HG02981 (cell line): ENCODE data around the gene AUTS2.

Source experiments
- ATAC-seq: cut with Tn5 transposase; IDR thresholded peaks from one replicate; pipeline ENCODE4 v1.9.1; 2021; ENCODE audit warnings: mild to moderate bottlenecking, moderate library complexity; ENCODE audit not compliant: unreplicated experiment

Gene AUTS2

DNA sequence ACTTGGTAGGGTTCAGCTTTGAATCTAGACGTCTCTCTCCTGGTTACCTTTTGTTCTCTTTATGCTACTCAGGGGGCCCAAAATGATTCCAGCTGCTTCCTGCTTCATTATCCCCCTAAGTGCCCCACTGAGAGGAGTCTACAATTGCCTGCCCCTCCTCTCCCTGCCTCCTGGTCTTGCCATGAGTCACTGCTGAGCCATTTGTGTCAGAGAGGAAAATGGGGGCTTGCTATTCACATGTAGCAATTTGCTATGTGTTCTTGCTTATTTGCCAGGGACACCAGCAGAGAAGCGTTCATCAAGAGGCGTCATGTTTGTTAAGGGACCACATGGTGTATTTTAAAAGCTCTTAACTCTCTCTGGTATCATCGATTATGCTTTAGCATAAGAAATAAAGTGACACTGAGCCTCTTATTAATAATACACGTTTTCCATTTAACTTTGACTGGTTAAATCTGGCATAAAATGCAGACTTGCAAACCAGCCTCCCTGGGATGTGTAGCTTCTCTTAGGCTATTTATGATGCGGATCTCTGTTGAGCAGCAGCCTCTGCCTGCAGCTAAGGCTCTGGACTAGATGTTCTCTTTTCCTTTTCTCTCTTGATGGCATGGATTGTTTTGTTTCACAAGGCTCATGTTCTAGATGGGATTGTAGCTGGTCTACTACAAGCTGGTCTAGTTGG, 239.3 kb downstream of the AUTS2 start:
- ATAC-seq: no peak

DNA sequence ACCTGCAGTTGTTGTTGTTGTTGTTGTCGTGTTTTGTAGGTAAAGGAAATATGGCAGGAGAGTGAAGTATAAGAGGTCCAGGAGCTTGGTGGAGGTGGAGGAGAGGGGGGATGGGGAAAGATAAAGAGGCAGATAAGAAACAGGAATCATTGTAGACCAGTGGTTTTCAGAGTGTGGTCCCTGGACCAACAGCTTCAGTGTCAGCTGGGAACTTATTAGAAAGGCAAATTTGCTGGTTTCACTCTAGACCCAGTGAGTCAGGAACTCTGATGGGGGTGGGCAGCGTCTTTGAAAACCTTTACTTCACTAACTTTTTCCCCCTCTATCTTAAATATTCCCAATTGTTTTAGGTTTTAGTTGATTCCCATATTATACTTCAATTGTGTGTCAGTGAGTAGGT, 241.5 kb downstream of the AUTS2 start:
- peak; percentile 58 for ATAC-seq

DNA sequence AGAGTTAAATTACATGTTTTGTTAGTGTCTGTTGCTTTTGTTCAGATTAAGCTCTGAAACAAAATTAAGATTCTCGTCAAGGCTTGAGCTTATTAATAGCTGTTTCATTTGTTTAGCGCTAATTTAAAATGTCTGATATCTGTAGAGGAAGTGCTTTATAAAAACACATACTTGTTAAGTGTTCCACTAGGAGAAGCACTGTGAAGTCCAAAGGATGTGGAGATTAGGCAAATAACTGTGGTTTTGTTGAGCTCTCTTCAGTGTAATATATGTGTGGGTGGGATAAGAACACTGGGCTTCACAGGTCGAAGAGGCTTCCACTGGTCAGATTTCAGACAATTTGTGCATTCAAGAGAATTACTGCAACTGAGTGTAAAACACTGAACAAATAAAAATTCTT, 242.0 kb downstream of the AUTS2 start:
- ATAC-seq: no peak

DNA sequence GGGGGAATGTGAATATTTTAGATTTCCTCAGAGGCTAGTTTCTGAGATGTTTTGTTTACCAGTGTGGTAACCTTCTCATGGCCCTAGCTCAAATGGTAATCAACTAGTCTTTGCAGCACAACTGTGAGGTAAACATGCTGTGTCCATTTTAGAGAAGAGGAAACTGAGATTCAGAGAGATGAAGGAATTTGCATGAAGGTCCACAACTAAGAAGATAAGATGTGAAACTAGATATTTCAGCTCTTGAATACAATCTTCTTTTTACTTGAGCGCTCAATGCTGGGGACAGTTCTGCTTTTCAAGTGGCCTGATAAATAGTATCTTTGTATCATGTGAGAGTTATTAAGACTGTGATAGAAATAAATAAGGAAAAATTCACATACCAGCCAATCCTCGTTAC, 245.4 kb downstream of the AUTS2 start:
- no peak for ATAC-seq

DNA sequence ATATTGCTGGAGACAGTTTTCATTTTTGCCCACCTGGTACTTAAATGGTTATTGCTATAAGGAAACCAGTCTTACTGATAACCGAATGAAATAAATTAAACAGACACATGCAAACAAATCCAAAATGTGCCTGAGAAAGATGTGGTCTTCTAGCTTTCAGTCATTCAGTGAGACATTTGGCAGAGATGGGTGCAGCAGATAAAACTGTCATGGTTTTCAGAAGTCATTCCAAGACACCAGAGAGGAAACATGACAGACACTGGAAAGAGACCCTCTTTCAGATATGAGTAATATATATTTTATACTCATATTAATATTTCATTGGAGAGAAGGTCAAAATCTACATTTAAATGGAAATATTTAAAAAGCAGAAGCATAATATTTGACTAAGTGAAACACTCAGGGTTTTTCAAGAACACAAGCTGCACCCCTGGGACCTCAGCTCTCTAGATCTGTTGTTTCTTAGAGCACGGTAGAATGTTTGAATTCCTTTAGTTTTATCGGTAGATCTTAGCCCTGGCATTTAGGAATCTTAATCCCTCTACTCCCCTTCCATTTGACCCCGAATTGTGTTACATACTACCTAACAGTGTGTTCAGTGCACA, 246.1 kb downstream of the AUTS2 start:
- ATAC-seq: peak; percentile 45

DNA sequence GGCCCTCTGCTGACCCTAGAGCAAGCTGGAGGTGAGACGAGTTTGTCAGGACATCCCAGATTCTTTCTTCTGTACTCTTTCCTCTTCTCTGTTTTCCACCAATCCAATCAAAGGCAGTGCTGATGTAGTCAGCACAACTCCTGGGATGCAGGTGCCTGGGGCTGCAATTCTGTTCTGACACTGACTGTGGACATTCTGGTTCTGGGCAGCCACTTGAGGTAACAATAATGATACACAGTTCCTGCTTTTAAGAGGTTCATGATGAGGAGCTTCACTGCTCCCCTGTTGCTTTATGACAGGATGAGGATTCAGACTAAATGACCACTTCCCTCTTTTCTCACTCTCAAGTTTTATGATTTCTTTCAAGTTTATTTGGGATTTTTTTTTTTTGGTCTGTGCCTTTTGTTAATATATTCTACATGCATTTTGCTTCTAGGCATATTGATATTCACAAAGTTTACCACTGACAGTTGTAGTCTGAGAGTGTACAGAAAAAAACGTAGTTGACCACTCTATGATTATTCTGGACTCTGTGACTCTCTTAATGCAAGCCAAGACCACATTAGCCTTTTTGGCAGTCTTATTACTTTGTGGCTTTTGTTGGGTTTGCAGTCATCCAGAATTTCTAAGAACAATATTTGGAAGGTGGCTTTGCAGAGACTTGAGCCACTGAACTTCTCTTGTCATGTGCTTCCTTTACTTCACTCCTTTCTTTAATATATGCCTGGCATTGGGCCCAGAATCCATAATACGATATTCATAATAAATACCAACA, 247.6 kb downstream of the AUTS2 start:
- ATAC-seq: no peak

DNA sequence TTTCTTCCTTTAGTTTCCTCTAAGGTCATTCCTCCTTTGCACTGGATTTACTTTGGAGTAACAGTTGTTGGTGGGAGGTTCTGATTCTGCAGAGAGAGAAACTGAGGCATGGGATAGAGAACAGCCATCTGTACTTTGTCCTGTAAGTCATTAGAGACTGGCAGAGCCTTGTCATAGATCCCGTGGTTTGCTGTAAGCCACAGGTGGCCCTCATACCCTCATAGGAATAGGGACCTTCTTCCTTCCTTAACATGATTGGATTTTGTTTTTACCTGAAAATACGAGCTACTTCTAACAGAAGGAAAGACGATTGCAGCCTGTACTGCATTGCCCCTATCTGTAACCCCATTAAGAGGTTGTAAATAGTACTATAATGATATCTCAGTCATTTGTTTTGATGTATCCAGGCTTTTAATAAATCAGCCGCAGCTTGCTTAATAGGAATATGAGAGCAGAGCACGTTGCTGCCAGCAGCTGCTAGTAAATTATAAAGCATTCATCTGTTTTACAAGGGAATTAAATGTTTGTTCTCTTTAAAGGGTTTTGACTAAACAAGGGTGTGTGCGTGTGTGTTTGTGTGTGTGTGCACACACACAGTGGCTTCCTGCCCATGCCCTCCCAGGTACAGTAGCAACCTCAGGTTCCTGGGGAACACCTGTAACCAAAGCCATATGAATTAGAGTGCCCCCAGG, 249.8 kb downstream of the AUTS2 start:
- ATAC-seq: no peak

DNA sequence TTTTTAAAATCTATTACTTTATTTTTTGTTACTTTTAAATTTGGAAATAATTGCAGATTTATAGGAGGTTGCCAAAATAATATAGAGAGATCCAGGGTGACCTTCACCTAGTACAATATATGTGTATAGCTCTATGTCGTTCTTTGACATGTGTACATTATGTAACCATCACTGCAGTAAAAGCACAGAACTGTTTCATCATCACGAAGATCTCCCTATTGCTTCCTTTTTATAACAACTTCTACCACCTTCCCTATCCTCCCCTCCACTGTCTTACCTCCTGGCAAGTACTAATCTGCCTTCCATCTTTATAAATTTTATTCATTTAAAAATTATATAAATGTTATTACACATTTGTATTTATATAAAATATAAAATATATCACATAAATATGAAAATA, 251.0 kb downstream of the AUTS2 start:
- ATAC-seq: no peak

DNA sequence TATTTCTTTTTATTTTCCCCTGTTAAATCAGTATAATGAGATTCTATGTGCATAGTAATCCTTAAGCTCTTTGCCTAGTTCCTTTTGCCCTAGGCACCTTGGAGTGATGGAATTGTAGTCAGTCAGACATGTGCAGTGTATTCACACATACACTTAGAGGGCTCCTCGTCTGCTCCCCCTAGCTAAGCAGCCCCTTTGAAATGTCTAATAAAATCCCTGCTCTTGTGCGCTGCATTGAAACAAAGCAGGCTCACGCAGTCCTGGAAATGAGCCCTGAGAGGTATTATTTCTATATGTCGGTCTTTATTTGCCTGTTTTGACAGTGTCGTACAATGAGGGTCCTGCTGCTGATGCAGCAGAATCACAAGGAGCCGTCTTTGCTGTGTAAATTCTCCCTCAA, 258.7 kb downstream of the AUTS2 start:
- ATAC-seq: no peak

DNA sequence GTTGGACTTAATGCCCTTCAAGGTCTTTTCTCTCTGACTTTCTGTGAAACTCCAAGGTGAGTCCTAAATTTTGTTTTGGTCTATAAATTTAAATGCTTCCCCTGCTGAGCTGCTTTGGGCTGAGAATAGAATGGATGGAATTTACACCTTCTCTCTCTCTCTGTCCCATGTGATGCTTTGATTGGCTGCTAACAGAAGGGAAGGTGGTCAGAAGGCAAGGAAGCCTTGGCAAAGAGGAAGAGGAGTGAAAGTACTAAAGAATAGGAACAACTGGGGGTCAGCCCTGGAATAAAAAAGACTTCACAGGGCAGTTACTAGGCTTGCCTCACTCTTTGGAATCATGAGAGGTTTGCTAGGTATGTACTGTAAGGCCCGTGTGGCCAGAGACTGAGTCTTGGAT, 260.2 kb downstream of the AUTS2 start:
- ATAC-seq: no peak

DNA sequence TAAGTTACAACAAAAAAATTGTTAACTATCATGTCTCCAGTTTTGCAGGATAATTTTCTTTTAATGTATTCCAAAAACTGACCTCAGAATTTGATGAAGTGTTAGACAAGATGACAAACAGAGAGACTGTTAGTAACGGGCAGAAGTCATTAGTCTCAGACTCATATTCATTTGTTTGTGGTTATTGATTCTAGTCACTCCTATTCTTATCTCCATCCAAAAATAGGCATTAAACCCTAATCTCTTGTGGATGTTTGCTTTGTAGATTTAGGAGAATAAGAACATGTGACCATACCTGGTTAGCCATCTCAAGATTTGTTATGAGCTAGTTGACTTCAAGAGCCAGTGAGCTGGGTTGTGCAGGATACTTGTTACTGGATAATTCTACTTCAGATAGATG, 261.1 kb downstream of the AUTS2 start:
- no peak for ATAC-seq

DNA sequence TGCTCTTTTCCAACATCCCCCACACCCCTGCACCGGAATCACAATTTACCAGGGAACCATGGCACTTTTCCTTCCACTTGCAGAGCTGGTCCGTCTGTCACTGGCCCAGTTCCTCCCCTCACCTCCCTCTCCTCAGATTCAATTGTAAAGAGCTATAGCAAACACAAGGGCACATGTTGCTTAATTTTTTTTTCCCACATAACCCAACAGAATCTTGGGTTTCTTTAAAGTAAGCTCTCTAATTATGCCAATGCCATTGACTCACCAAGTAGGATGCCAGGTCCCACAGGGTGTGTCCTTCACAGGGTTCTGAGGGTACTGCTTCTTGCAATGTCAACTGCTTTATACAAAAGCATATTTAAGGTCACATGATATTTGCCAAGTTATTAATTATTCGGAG, 262.2 kb downstream of the AUTS2 start:
- ATAC-seq: no peak

DNA sequence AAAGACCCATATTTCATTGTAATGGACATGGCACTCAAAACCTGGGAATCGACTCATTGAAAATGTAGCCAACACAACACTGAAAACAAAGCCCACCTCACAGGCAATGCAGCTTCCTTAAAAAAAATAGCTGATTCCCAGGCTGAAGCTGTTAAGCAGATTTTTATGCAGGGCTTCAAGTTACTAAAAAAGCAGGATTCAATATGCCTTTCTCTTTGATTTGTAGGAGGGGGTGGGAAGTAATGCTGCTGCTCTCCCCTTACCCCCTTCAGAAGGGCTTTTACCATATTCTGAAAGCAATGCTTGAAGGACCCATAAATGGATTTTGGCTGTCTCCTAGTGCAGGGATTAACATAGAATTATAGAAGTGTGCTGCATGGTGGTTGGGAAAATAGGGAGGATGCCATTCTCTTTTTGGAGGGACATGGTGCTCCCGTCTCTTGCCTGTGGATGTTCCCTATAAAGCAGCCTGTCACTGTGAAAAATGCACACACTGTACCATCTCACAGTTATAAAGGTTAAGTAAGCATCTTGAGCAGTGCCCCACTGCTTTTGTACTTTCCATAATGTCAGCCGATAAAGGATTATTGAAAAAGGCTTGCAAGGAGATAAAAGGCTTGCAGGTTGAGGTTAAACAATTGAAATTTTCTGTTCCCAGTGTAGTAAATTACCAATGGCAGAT, 262.8 kb downstream of the AUTS2 start:
- no peak for ATAC-seq

DNA sequence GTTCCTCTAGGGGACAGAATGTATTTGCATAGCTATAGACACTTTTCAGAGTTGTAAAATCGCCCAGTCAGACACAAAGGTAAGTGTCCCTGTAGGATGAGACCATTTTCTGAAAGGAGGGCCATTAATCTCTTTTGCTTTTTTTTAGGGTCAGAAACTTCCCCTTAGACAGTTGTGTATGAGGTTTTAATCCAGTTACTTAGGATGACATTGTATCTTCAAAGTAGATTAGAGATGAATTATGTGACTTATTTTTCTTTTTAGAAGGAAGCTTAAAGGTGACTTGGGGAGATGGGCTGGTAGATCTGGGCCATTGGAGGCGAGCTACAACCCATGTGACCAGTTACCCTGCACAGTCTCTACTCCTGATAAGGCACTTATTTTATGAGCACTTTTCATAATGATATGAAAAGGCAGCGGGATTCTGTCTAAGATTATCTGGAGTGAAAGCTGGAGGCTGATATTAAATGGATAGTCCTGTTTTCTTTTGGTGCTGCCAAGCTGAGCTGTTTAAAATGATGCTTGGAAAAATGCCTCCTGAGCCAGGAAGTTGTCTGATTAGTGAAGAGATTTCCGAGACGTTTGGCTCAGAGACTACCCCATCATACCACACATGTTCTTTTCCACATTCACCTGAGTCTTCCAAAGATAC, 264.3 kb downstream of the AUTS2 start:
- ATAC-seq: no peak

DNA sequence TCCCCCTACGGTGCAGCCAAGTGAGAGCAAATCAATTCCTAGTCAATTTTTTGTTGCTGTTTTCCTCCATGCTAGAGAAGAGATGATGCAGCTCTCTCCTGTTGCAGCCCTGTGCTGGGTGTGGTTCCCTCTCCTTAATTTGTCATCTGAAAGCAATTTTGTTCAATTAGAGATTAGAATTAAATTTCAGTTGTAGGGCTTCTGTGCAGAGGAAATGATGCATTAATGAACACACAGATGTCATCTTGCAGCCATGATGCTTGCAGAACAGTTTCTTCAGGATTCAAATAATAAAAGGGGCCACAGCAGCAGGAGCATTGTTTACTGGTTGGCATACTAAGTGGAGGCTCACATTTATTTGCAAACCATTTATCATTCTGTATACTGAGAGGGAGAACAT, 266.0 kb downstream of the AUTS2 start:
- ATAC-seq: no peak

DNA sequence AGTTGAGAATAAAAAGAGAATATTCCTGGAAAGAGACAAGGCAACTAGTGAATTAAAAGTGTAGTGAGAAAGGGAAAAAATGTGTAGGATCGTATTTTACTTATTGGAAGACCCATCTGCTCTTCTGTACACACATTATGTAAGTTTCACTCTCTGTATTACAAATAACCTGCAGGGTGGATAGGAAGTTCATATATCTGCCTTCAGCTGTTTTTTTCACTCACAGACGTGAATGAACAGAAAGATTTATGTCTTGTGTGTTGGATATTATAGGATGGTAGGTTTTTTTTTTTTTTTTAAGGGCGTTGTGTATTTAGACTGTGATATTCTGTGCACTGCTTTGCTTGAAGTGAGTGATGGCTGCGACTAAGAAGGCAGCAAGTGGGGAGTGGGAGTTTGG, 266.5 kb downstream of the AUTS2 start:
- no peak for ATAC-seq

DNA sequence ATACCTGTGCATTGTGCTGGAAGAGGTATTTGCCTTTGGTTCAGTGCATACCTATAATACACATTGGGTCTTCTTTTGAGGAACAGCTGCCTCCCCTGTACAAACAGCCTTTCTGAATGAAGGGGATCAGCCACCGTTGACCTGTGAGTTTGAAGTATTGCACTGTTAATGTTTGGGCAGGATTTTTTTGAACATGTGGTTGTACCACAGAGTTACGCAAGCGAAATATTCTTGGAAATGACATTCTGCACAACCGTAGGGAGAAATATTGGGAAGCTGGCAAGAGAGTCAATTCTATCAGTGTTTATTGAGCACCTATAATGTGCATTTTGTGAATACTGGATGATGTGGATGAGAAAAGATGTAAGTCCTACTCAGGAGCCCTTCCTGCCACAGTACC, 270.6 kb downstream of the AUTS2 start:
- ATAC-seq: no peak

DNA sequence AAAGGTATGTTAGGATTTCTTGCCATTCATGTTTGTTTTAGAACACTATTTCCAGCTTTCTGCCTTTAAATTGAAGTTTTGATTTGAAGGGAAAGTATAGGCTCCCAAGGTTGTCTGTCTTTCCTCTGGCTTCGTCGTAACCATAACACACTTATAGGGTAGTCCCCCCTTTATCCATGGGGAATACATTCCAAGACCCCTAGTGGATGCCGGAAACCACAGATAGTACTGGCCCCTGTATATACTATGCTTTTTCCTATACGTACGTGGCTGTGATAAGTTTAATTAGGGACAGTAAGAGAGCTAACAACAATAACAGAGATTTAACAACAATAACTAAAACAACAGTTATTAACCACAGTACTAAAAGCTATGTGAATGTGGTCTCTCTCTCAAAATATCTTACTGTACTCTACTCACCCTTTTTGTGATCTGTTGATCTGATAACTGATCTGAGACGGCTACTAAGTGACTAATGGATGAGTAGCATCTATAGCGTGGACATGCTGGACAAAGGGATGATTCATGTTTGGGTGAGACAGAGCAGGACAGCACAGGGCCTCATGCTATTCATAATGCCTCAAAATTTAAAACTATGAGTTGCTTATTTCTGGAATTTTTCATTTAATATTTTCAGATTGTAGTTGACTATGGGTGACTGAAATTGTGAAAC, 273.1 kb downstream of the AUTS2 start:
- ATAC-seq: no peak

DNA sequence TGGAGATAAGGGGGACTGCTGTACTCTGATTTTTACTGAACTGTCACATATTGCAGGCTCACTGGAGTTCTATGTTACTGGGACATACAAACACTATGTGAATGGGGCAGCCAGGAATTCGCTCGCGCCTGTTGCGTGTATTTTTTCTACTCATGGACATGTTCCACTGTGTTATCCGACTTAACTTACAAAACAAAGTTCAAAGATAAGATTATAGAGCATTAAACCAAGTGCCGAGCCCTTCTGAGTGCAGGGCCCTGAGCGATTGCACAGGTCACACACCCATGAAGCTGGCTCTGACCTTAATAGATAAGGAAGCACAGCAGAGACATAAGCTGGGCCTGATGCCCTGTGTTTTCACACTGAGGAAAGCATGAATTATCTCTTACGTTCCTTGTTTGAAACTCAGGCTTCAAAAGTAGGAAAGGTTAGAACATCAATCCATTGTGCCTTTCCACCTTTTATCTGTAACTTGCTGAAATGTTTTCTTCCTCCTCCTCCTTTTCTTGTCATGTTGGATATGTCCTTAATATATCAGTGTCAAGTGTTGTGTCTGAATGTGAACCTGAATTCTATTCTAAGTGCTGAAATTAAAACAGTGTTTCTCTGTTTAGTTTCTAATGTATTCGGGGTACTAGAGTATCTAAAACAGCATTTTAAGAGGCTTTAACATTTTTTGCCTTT, 273.8 kb downstream of the AUTS2 start:
- ATAC-seq: no peak

DNA sequence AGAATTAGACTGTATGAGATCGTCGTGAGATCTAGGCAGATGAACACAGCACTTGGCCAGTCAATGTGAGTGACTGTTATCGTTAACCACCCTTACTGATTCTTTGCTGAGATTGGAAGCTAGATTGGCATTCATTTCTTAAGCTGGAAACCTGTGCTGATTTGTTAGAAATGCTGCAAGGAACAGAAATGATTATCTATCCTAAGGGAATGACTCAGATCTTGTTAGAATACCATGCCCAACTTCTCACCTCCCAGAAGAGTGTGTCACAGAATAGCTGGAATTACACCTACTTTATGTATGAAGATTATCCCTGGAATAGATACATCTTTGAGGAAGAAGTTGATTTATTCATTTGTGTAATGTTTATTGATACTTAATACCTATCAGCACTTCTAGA, 275.2 kb downstream of the AUTS2 start:
- ATAC-seq: no peak
